Measurements from ENCODE around the gene ATP5MC2.

GRCh38 chr12:53696655-53697331, 20.9 kb upstream of the ATP5MC2 start:
- TF ChIP-seq CTCF (IDR thresholded peaks at IDR 0.05) = no peak
- peak; percentile 70 for TF ChIP-seq EZH2 (IDR thresholded peaks at IDR 0.05)
- TF ChIP-seq EZH2phosphoT487 (IDR thresholded peaks at IDR 0.05) = peak; percentile 64

All from neural progenitor cell (in vitro differentiated cells).